HL-60/S4 treated with phorbol 12-myristate 13-acetate at 8.2 ng/mL for 4 days and 3 days (cell line): ENCODE measurements around the gene STUB1.
"Not testable (repeated sequence)": the region's sequence is repeated elsewhere in the genome, so short reads cannot be mapped to it uniquely, and the experiment has no call there.

Source experiments
- in situ Hi-C: fragments of 300-500 bp; cut with MboI; formaldehyde crosslinking; loops from 2 replicates; pipeline ENCODE4 v1.15.0; 2022; ENCODE audit warnings: low sequenced_read_pairs

STUB1 gene

GRCh38 chr16:709566-710499 is 29.6 kb downstream of the STUB1 start:
- in situ Hi-C loops, result no loop called here

DNA sequence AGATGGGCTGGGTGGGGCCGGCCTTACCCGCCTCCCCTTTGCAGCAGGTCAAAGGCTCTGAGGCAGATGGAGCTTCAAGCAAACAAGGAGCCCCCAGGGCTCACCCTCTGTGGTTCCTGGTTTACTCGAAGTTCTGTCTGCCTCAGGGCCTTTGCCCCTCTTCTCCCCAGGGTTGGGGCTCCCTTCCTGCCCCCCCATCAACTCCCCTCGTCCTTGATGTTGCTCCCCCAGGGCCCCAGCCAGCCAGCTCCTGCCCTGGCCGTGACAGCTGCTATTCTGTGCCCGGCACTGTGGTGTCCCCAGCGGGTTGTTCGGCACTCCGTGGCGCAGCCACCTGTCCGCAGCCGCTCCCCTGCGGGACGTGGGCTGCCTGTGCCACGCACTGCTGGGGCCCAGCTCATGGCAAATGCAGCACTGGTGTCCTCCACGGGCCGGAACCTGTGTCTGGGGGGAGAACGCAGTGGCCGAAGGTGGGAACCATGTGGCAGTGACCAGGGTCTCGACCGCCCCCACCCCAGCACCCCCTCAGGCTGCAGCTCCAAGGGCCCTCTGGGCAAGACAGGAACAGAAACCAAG is 30.4 kb downstream of the STUB1 start:
- in situ Hi-C loops, result no loop called here

- in situ Hi-C loops, result no loop called here
Measured at GRCh38 chr16:711084-711483, 30.9 kb downstream of the STUB1 start.

DNA sequence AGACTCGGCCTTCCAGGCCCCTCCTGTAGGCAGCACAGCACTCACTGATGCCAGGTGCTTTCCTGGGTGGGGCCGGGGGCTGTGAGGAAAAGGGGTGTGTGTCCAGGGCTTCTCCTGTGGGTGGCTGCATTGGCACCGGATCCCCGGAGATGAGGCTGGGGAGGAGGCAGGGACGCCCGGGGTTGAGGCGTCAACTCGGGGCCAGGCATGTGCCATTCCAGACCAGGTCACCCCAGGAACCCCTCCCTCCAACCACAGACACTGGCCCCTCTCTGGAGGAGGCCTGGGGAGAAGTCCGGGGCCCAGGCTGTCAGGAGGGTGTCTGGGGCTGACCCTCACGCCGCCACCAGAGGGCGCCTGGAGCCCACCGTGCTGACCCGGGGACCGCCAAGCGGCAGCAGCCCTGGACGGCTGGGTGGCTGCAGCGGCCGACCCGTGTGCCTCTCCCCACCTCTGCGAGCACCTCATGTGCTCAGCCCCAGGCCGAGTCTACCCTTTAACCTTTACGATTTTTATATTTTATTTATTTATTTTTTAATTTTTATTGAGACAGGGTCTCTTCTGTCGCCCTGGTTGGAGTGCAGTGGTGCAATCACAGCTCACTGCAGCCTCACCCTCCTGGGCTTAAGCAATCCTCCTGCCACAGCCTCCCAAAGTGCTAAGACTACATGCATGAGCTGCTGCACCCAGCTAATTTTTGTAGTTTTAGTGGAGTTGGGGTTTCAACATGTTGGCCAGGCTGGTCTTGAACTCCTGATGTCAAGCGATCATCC is 31.5 kb downstream of the STUB1 start:
- in situ Hi-C loops, result no loop called here

- in situ Hi-C loops, result not testable (repeated sequence)
Measured at GRCh38 chr16:712740-713250, 32.6 kb downstream of the STUB1 start.

DNA sequence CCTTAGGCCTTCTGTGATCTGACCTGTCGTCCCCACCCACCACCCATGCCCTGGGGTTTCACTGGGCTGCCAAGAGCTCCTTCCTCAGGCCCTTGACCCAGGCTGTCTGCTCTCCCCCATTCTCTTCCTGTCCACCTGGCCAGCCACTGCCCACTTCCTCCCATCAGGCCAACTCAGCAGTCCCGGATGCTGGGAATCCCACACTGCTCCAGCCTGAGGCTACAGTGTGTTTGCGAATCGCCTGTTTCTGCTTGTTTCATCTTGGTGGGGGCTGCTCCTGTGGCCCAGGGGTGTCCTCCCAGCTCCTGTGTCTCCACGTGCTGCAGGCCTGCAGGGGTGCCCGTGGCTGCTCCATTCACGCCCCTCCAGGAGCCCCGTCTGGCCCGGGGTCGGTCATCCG is 33.9 kb downstream of the STUB1 start:
- in situ Hi-C loops, result no loop called here

DNA sequence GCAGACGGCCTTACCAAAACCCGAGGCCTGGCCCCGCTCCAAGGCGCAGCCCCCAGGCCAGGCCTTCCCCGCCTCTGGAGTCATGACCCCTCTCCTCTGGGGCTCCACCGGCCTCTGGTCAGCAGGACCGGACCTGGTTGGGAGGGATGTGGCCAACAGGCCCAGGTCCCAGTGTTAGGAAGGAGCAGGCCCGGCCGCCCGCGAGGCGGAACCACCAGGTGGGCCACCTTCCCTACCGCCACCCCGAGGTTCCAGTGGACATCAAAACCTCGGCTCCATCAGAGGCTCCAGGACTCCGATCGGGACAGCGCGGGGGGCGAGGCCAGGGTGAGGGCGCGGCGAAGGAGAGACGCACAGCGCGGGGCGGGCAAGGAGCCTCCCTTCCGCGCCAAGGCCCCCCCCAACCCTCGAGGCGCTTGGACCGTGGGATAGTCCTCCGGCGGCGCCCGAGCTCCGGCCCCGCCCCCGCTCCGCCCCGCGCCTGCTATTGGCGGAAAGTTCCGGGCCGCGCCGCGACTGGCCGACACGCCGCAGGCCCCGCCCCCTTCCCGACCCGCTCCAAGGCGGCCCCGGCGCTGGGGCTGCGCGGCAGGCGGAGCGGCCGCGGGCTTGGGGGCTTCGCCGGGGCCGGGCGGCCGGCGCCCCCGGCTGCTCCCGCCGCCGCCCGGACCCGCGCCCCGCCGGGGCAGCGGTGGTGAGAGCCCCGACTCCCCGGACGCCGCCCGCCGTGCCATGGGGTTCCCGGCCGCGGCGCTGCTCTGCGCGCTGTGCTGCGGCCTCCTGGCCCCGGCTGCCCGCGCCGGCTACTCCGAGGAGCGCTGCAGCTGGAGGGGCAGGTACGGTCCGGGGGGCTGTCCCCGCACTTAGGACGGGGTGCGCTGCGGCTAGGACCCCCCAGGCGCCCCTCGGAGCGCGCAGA is 34.6 kb downstream of the STUB1 start, which contains the start of gene METRN:
Gene METRN, plus strand, starts transcription at position 561 of the 919 bp plus-strand sequence. Its CDS starts 172 bp downstream, at position 733.
- in situ Hi-C loops, result no loop called here

- in situ Hi-C loops, result no loop called here
Measured at GRCh38 chr16:715477-716199, 35.4 kb downstream of the STUB1 start.

GRCh38 chr16:716200-716568 is 36.0 kb downstream of the STUB1 start:
- in situ Hi-C loops, result no loop called here

DNA sequence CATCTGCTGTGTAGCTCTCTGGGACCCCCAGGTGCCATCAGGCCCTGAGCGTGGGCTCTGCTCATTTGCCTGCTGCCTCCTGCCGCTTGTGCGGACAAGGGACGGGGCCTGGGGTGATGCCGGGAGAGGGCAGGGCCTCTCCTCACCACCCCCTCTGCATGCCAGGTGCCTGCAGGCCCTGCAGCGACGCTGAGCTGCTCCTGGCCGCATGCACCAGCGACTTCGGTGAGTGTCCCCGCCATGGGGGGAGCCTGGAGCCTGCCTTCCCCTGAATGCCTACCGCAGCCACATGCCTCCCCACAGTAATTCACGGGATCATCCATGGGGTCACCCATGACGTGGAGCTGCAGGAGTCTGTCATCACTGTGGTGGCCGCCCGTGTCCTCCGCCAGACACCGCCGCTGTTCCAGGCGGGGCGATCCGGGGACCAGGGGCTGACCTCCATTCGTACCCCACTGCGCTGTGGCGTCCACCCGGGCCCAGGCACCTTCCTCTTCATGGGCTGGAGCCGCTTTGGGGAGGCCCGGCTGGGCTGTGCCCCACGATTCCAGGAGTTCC is 36.6 kb downstream of the STUB1 start:
- in situ Hi-C loops, result no loop called here

- in situ Hi-C loops, result no loop called here
Measured at GRCh38 chr16:717450-718245, 37.4 kb downstream of the STUB1 start.

DNA sequence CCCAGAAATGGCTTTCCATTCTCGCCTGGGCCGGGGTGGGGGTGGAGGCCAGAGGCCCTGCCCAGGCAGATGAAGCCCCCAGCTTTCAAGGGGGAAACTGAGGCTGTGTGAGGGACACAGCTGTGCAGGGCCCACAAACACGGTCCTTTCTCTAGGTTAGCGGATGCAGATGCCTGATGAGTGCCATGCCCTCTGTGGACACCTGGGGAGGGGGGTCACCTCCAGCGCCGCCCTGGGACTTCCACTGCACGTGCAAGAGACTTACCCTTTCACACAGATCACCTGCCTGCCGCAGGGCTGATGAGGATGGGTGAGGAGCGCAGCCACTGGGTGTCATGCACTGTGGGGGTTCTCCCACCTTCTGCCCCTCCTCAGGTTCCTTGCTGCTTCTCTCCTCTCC is 38.2 kb downstream of the STUB1 start:
- in situ Hi-C loops, result no loop called here

GRCh38 chr16:718922-719321 is 38.7 kb downstream of the STUB1 start:
- in situ Hi-C loops, result no loop called here

DNA sequence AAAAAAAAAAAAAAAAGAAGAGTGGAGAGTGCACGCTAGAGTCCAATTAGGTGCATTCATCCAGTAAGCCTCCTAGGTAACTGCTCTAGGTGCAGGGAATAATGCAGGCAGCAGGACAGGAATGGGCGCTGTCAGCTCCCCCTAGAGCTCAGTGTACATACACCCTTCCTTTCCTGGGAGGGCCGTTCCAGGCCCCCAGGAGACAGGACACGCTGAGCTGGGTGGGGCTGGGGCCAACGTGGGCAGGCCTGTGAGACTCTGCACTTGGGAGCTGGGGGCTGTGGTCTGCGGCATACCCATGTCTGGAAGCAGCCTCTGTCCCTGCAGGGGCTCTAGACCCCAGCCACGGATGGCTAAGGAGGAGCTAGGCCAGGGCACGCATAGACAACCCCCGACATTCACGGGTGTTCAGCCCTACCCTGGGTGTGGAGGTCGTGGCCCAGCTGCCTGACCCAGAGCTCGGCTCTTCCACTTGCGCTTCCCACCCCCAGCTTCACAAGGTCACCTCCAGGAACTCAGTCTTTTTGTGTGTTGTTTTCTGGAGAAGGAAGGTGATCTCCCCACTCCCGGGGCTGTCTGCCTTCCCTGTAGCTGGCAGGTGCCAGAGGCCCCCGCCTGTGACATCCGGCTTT is 39.7 kb downstream of the STUB1 start:
- in situ Hi-C loops, result no loop called here

DNA sequence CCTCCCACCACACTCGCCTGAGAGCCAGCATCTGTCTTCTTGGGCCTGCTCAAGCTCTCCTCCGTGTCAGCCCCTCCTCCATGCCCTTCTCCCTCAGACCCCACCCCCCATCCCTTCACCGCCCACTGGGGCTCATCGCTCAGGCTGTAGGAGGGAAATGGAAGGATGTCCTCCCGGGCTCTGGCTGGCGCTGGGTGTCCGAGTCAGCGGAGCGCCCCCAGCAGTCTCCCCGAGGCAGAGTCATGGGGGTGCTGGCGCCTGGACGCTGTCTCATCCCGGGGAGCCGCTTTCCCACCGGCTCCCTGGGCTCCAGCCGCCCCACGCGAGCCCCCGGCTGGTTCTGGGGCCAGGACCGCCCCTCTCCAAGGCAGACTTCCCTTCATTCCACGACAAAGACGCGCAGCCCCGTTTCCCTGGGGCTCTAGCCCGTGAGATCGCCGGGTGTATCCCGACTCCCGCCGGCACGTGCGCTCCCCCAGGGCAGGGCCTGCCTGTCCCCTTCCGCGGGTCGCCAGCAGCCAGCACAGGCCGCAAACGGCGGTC is 40.3 kb downstream of the STUB1 start:
- in situ Hi-C loops, result no loop called here

GRCh38 chr16:720990-721764 is 41.0 kb downstream of the STUB1 start, which contains the start of gene ANTKMT:
Gene ANTKMT (plus strand): TSS chr16:721146. CDS start chr16:721275, 129 bp downstream.
- in situ Hi-C loops, result no loop called here
